Measurements from ENCODE around the gene TTLL13. TPM values are rescaled to one million over a fixed set of nuclear protein-coding genes. Genes with fewer than 3 reads are reported as not detected.

Gene TTLL13
- total and polyA plus RNA-seq, 2 donors (not counting 1 experiment from before 2014, with no cell fraction given): 0.33 to 0.42 TPM

DNA sequence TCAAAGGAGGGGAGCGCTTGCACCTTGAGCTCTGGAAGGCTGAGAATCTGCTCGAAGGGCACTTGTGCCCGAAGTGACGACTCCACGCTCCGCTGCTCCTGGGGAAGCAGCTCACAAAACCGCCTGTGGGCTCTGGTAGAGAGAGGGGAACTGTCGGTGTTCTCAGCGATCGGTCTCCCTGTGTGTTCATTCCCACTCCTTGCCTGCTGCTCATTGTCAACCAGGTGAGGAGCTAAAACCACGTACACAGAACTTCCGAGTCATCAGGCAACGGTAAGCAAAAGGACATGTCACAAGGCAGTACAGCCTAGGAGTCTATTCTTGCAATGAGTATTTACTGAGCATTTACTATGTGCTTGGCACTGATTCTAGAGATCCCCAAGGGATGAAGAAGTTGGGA, 17.2 kb upstream of the TTLL13 start:
- ChIA-PET POLR2A (interaction anchor here (0.7 to 4.8 kb wide), 8 partner anchors 17 to 72 kb away, joined by 3 to 56 read pairs (median 6); partner anchors contain the start of gene NGRN), CTCF (interaction anchor here (0.6 to 4.7 kb wide), 14 partner anchors 13 to 701 kb away, joined by 3 to 102 read pairs (median 6); partner anchors contain the start of genes NGRN, SEMA4B and TTLL13)
- Histone ChIP-seq H2AFZ (ENCODE audit: insufficient read depth, low read depth, low read length, poor library complexity, severe bottlenecking) (no peak overlapping the region), H3K79me2 (ENCODE audit: control insufficient read depth, insufficient read depth, low read length) (peaks cover 30% of the 10 kb centered on the region), H3K4me3 (ENCODE audit: control extremely low read depth in 1 of 5, extremely low read depth in 1 of 5, insufficient read depth in 1 of 5, low read depth in 2 of 5, low read length in 4 of 5) (peak overlapping the region; percentile 7 to 99 (median 92)), H3K36me3 (replicated peaks in 1 of 2; ENCODE audit: control extremely low read depth in 1 of 2, control insufficient read depth in 1 of 2, extremely low read depth in 1 of 2, insufficient read depth in 2 of 2, low read length in 1 of 2) (peaks cover 0 to 39% of the 10 kb centered on the region in 2 experiments), H3K4me1 (ENCODE audit: control insufficient read depth in 2 of 2, insufficient read depth in 2 of 2, low read length in 2 of 2) (peaks cover 40 to 50% of the 10 kb centered on the region in 2 donors), H3K9me3 (ENCODE audit: control extremely low read depth in 1 of 3, control insufficient read depth in 2 of 3, insufficient read depth in 1 of 3, low read length in 2 of 3) (no peaks in the 10 kb centered on the region), H3K27ac (ENCODE audit: low read length in 2 of 2) (peak overlapping the region; percentile 88 to 99), H3K4me2 (replicated peaks; ENCODE audit: low read depth, low read length, poor library complexity, severe bottlenecking) (peak overlapping the region; percentile 90), H3K27me3 (replicated peaks in 1 of 4; ENCODE audit: control extremely low read depth in 1 of 4, control insufficient read depth in 3 of 4, insufficient read depth in 4 of 4, low read length in 3 of 4) (no peaks in the 10 kb centered on the region), H3K9ac (ENCODE audit: low read length) (peak overlapping the region; percentile 99), H4K20me1 (ENCODE audit: control insufficient read depth, insufficient read depth, low read length, poor library complexity, severe bottlenecking) (peaks cover 32% of the 10 kb centered on the region)
- H3K4me1 Mint-ChIP-seq: peaks cover 52% of the 10 kb centered on the region
- no peak for TF ChIP-seq EZH2 (IDR thresholded peaks at IDR 0.05; ENCODE audit: borderline replicate concordance, insufficient read depth, low read depth, low read length, poor library complexity, severe bottlenecking)
- TF ChIP-seq, protein P1, sequence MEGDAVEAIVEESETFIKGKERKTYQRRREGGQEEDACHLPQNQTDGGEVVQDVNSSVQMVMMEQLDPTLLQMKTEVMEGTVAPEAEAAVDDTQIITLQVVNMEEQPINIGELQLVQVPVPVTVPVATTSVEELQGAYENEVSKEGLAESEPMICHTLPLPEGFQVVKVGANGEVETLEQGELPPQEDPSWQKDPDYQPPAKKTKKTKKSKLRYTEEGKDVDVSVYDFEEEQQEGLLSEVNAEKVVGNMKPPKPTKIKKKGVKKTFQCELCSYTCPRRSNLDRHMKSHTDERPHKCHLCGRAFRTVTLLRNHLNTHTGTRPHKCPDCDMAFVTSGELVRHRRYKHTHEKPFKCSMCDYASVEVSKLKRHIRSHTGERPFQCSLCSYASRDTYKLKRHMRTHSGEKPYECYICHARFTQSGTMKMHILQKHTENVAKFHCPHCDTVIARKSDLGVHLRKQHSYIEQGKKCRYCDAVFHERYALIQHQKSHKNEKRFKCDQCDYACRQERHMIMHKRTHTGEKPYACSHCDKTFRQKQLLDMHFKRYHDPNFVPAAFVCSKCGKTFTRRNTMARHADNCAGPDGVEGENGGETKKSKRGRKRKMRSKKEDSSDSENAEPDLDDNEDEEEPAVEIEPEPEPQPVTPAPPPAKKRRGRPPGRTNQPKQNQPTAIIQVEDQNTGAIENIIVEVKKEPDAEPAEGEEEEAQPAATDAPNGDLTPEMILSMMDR (IDR thresholded peaks at IDR 0.05): no peak
- no peaks in the 10 kb centered on the region for H3K27me3 Mint-ChIP-seq
- intact Hi-C loops (cut with micrococcal nuclease): loop anchor here (5.0 kb wide), 3 partner anchors 55 to 170 kb away; partner anchors contain the start of gene IDH2
- ATAC-seq (ENCODE audit: low read depth) (no peak), DNase-seq (peak; percentile 71)
- H3K9me3 Mint-ChIP-seq (ENCODE audit: insufficient read depth): no peaks in the 10 kb centered on the region
- peak overlapping the region; percentile 97 for H3K4me3 Mint-ChIP-seq
- peak overlapping the region; percentile 97 for H3K27ac Mint-ChIP-seq
- 51% methylated on average over 13 of the region's 13 CpGs for WGBS (ENCODE audit: insufficient coverage)

DNA sequence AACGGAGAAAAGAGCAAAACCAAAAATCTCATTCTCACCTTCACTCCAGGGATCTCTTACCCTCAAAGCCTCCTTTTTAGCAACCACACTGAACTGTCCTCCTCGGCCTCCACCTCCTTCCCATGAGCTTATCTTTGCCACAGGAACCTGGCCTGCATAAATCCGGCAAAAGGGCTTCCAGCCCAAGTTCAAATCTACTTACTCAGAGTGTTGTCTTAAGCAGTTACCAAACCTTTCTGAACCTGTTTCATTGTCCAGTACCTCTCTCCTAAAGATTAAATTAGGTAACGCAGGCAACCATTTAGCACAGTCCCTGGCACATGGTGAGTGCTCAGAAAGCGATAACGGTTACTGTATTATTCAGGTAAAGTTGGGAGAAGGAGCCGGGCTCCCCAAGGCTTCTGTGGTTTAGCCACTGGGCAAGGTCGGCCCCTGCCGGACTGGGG, 16.4 kb upstream of the TTLL13 start:
- Histone ChIP-seq H3K4me1 (ENCODE audit: control insufficient read depth in 2 of 2, insufficient read depth in 2 of 2, low read length in 2 of 2) (peaks cover 40 to 50% of the 10 kb centered on the region in 2 donors), H3K4me3 (ENCODE audit: control extremely low read depth in 1 of 5, extremely low read depth in 1 of 5, insufficient read depth in 1 of 5, low read depth in 2 of 5, low read length in 4 of 5) (peak overlapping the region; percentile 71 to 99 (median 92)), H3K9ac (ENCODE audit: low read length) (peak overlapping the region; percentile 99), H3K4me2 (replicated peaks; ENCODE audit: low read depth, low read length, poor library complexity, severe bottlenecking) (peak overlapping the region; percentile 90), H3K27ac (ENCODE audit: low read length in 2 of 2) (peak overlapping the region; percentile 88 to 99), H2AFZ (ENCODE audit: insufficient read depth, low read depth, low read length, poor library complexity, severe bottlenecking) (peak overlapping the region; percentile 55), H3K79me2 (ENCODE audit: control insufficient read depth, insufficient read depth, low read length) (peaks cover 25% of the 10 kb centered on the region), H4K20me1 (ENCODE audit: control insufficient read depth, insufficient read depth, low read length, poor library complexity, severe bottlenecking) (peaks cover 24% of the 10 kb centered on the region), H3K27me3 (replicated peaks in 1 of 4; ENCODE audit: control extremely low read depth in 1 of 4, control insufficient read depth in 3 of 4, insufficient read depth in 4 of 4, low read length in 3 of 4) (no peaks in the 10 kb centered on the region), H3K9me3 (ENCODE audit: control extremely low read depth in 1 of 3, control insufficient read depth in 2 of 3, insufficient read depth in 1 of 3, low read length in 2 of 3) (no peaks in the 10 kb centered on the region), H3K36me3 (replicated peaks in 1 of 2; ENCODE audit: control extremely low read depth in 1 of 2, control insufficient read depth in 1 of 2, extremely low read depth in 1 of 2, insufficient read depth in 2 of 2, low read length in 1 of 2) (peaks cover 0 to 32% of the 10 kb centered on the region in 2 experiments)
- Mint-ChIP-seq H3K27me3 (no peaks in the 10 kb centered on the region), H3K27ac (peak overlapping the region; percentile 97), H3K9me3 (ENCODE audit: insufficient read depth) (no peaks in the 10 kb centered on the region), H3K4me3 (peak overlapping the region; percentile 97), H3K4me1 (peaks cover 52% of the 10 kb centered on the region)
- TF ChIP-seq, protein P1 (IDR thresholded peaks at IDR 0.05): peak; percentile 26
- no peak for TF ChIP-seq EZH2 (IDR thresholded peaks at IDR 0.05; ENCODE audit: borderline replicate concordance, insufficient read depth, low read depth, low read length, poor library complexity, severe bottlenecking)
- intact Hi-C loops (cut with micrococcal nuclease): loop anchor here (1.0 to 5.0 kb wide), 5 partner anchors 32 to 169 kb away; partner anchors contain the start of genes IDH2 and SEMA4B
- ChIA-PET CTCF (interaction anchor here (0.6 to 4.7 kb wide), 20 partner anchors 14 to 701 kb away, joined by 3 to 102 read pairs (median 6); partner anchors contain the start of genes NGRN, SEMA4B and TTLL13), POLR2A (interaction anchor here (0.7 to 4.8 kb wide), 14 partner anchors 11 to 79 kb away, joined by 3 to 56 read pairs (median 5); partner anchors contain the start of genes NGRN and SEMA4B)
- DNase-seq (no peak), ATAC-seq (ENCODE audit: low read depth) (no peak)
- 9% methylated on average over 9 of the region's 9 CpGs for WGBS (ENCODE audit: insufficient coverage)
